ENCODE data around the gene HOXA7. TPM values are rescaled to one million over a fixed set of nuclear protein-coding genes. Genes with fewer than 3 reads are reported as not detected.

Gene HOXA7
- total RNA-seq, 1 donor from 2014 or later = 1.6 TPM

DNA sequence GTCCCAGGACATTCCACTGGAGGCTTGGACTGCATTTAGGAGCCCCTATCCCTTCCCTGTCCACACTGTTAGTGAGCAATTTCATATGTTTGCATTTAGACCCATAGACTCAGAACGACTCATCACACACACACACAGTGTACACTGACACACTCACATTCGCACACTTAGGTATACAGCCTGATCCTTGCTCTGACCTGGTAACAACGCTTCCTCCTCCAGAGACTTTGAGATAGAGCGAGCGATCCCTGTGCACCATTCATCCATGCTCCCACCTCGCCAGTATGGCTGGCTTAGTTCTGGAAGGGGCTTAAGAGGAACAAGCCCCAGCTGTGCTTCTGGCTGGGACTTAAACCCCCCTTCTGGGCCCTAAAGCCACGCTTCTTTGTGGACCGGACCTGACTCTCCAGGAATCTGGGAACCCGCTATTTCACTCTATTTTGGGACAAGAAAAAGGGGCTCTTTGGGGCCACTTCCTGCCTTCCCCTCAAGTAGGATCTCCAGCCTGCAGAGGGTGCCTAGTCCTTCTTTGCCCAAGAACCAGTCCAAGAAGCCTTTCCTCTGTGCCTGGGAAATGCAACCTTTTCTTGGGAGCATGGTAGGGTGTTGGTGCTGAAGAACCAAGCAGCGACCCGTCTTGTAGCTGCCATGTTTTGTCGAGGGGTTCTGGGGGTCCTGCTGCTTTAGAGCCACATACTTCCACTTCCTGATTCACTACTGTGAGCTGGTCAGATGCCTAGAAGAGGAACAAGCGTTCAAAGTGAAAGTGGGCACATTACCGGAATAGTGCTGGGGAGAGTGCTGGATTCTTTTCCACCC lies 44.5 kb upstream of the HOXA7 start:
- peaks cover 66 to 85% (median 81%) of the 10 kb centered on the region in 3 donors for H3K27me3 ChIP-seq (ENCODE audit: control insufficient read depth in 3 of 3, insufficient read depth in 3 of 3, low read length in 3 of 3)
- peak overlapping the region; percentile 54 to 72 (median 63) for H3K4me3 ChIP-seq (ENCODE audit: low read length in 3 of 3)
- H3K9me3 ChIP-seq (ENCODE audit: control insufficient read depth in 3 of 3, low read length in 3 of 3) = peaks cover 0 to 3% (median 0%) of the 10 kb centered on the region in 3 donors
- H3K4me1 ChIP-seq (ENCODE audit: control insufficient read depth in 3 of 3, insufficient read depth in 3 of 3, low read length in 3 of 3) = peaks cover 26 to 39% (median 26%) of the 10 kb centered on the region in 3 donors
- peak overlapping the region in 1 of 3 donors; percentile 76 for H3K9ac ChIP-seq (ENCODE audit: low read depth in 1 of 3, low read length in 3 of 3)
- no peak overlapping the region for H3K27ac ChIP-seq (ENCODE audit: low read depth, low read length)
- H3K36me3 ChIP-seq (ENCODE audit: control insufficient read depth in 3 of 3, insufficient read depth in 3 of 3, low read length in 3 of 3) = no peaks in the 10 kb centered on the region

DNA sequence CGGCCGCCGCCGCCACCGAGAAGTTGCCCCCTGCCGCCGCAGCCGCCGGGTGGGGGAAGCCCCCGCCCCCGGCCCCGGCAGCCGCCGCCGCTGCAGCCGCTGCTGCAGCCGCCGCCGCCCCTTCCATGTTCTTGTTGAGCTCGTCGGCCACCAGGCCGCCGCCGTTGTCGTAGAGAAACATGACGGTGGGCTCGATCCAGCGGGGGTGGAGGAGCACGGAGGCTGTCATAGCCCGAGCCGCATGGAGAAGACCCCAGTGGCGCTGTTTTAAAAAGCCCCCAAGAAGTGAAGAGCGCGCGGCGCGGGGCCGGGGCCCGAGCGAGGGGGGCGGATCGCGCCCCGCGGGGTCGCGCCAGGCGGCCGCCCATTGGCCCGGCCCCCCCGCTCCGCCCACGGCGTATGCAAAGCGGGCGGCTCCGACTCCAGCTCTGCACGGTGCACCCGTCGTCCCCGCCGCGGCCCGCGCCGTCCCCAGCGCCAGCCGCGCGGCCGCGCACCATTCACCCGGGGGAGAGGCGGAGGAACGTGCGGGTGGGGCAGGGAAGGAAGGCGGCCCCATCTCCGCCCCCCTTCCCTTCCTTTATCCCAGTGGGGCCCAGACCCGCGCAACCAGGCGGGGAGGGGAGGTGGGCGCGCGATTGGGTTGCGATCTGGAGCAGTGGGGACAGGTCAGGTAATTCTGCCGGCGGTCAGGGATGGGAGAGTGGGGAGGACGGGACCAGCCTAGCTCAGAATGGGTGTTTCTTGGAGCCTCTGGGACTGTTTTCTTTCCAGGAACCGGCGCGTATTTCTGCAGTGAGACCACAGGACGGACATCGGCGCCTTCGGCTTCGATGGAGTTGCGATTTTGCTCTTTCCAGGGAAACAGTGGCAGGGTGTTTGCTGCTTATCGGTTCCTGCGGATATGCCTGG lies 43.6 kb upstream of the HOXA7 start, which contains the start of gene HOXA13:
TSS of gene HOXA13 (minus strand) at position 243 of the 912 bp plus-strand sequence. CDS start at position 229, 14 bp downstream.
- H3K27me3 ChIP-seq (ENCODE audit: control insufficient read depth in 3 of 3, insufficient read depth in 3 of 3, low read length in 3 of 3) = peaks cover 58 to 83% (median 75%) of the 10 kb centered on the region in 3 donors
- H3K9ac ChIP-seq (ENCODE audit: low read depth in 1 of 3, low read length in 3 of 3) = peak within 1 kb of the TSS in 2 of 3 donors; percentile 62 to 85
- peaks cover 21 to 31% (median 21%) of the 10 kb centered on the region in 3 donors for H3K4me1 ChIP-seq (ENCODE audit: control insufficient read depth in 3 of 3, insufficient read depth in 3 of 3, low read length in 3 of 3)
- no peak within 1 kb of the TSS for H3K27ac ChIP-seq (ENCODE audit: low read depth, low read length)
- H3K36me3 ChIP-seq (ENCODE audit: control insufficient read depth in 3 of 3, insufficient read depth in 3 of 3, low read length in 3 of 3) = no peaks in the 10 kb centered on the region
- peaks cover 0 to 3% (median 0%) of the 10 kb centered on the region in 3 donors for H3K9me3 ChIP-seq (ENCODE audit: control insufficient read depth in 3 of 3, low read length in 3 of 3)
- H3K4me3 ChIP-seq (ENCODE audit: low read length in 3 of 3) = peak within 1 kb of the TSS; percentile 54 to 75 (median 67)

DNA sequence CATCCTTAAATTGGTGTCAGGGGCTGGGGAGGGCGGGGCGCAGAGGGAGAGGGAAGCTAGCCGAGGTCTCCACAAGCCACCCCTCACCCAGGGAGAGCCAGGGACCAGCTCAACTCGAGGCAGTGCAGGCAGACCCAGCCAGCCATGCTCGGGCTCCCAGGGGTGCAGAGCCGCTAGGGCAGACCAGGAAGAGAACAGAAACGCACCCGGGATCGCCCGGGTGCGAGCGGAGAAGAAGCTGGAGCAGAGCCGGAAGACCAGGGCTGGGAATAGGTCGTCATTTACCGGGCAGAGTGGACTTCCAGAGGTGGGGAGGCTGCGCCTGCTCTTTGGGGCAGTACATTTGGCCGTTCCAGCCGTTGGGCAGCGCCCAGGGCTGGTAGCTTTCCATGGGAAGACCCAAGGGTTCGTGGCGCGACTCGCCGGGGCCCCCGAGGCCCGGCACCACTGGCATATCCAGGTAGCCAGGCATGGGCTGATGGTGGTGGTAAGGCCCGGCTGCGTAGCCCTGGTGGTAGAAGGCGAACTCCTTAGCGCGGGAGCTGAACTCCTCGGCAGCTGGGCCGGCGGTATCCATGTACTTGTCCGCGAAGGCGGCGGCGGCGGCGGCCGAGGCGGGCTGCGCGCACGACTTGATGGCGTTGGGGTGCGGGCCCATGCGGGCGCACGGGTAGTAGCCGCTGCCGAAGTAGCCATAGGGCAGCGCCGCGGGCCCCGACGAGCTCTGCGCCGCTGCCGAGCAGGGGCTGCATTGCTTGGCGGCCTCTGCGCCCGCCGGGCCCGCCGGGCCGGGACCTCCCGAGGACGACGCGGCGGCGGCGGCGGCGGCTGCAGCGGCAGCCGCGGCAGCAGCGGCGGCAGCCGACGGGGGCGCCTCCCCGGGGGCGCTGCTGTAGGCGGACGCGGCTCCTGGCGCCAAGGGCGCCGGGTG lies 42.7 kb upstream of the HOXA7 start:
- Histone ChIP-seq H3K4me1 (ENCODE audit: control insufficient read depth in 3 of 3, insufficient read depth in 3 of 3, low read length in 3 of 3) (peaks cover 14 to 24% (median 16%) of the 10 kb centered on the region in 3 donors), H3K27me3 (ENCODE audit: control insufficient read depth in 3 of 3, insufficient read depth in 3 of 3, low read length in 3 of 3) (peaks cover 50 to 82% (median 72%) of the 10 kb centered on the region in 3 donors), H3K36me3 (ENCODE audit: control insufficient read depth in 3 of 3, insufficient read depth in 3 of 3, low read length in 3 of 3) (no peaks in the 10 kb centered on the region), H3K9ac (ENCODE audit: low read depth in 1 of 3, low read length in 3 of 3) (peak overlapping the region in 1 of 3 donors; percentile 85), H3K9me3 (ENCODE audit: control insufficient read depth in 3 of 3, low read length in 3 of 3) (peaks cover 0 to 3% (median 0%) of the 10 kb centered on the region in 3 donors), H3K27ac (ENCODE audit: low read depth, low read length) (no peak overlapping the region), H3K4me3 (ENCODE audit: low read length in 3 of 3) (peak overlapping the region; percentile 23 to 75 (median 67))

DNA sequence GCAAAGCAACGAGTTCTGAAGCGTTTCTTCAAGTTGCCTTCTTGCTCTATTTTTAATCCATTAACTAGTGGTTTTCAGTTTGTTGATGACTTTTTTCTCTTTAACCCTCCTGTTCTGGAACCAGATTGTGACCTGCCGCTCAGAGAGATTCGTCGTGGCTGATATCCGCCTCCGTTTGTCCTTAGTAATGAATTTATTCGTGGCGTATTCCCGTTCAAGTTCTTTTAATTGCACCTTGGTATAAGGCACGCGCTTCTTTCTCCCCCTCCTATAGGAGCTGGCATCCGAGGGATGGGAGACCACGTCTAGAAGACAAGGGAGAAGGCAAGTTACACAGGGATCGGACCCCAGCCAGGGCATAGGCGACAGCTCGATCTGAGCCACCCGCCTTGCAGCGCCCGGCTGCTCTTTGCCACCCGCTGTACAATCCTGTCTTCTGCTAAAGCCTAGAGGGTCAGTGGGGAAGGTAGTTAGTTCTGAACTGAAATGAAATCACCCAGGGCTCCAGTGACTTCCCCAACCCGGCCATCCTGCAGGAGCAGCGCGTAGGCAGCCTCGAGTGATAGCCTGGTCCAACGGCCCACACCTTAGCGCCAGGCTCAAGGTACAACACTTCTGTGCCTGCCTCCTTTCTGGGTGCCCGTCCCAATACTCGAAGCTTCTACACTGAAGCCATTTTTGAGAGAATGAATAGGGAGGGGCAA lies 41.8 kb upstream of the HOXA7 start:
- H3K4me3 ChIP-seq (ENCODE audit: low read length in 3 of 3) = peak overlapping the region in 2 of 3 donors; percentile 67 to 75
- H3K27ac ChIP-seq (ENCODE audit: low read depth, low read length) = no peak overlapping the region
- H3K36me3 ChIP-seq (ENCODE audit: control insufficient read depth in 3 of 3, insufficient read depth in 3 of 3, low read length in 3 of 3) = no peaks in the 10 kb centered on the region
- peaks cover 14 to 24% (median 20%) of the 10 kb centered on the region in 3 donors for H3K4me1 ChIP-seq (ENCODE audit: control insufficient read depth in 3 of 3, insufficient read depth in 3 of 3, low read length in 3 of 3)
- peaks cover 47 to 82% (median 69%) of the 10 kb centered on the region in 3 donors for H3K27me3 ChIP-seq (ENCODE audit: control insufficient read depth in 3 of 3, insufficient read depth in 3 of 3, low read length in 3 of 3)
- peaks cover 0 to 3% (median 0%) of the 10 kb centered on the region in 3 donors for H3K9me3 ChIP-seq (ENCODE audit: control insufficient read depth in 3 of 3, low read length in 3 of 3)
- H3K9ac ChIP-seq (ENCODE audit: low read depth in 1 of 3, low read length in 3 of 3) = peak overlapping the region in 1 of 3 donors; percentile 85

DNA sequence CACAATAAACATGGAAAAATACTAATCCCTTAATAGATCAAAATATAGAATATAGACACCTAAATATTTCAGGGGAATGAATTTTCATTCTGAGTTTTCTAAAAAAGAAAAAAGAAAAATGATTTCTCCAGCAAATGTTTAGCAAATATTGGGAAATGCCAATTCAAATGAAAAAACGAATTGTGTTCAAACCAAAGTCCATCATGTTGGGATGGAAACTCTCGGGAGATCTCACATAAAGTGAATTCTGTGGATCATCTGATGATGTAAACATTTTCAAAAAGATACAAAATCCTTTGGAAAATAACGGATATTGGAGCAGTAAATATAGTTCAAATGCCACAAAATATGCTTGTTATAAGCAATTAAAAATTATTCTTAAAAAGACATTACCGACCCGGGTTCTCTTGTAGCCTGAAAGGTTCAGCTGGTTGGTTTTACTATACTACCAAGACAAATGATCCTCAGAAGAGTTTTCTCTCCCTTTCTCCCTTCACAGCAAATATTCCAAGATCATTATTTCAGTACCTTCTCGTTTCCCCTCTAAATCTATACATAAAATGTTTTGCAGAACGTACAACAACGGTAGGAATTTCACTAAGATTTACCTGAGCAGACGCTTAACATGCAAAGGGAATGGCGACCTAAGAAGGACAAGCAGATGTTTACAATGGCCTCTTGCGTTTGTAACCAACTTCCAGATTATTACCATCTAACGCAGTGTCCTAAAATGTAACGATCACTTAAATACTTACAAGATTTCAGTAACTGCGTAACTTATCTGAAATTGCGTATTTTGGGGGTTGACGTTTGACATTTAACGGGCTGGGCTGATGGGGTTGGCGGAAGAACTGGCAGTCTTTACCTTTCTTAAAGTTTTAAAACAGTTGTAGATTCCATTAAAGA lies 40.9 kb upstream of the HOXA7 start:
- Histone ChIP-seq H3K27me3 (ENCODE audit: control insufficient read depth in 3 of 3, insufficient read depth in 3 of 3, low read length in 3 of 3) (peaks cover 40 to 82% (median 60%) of the 10 kb centered on the region in 3 donors), H3K36me3 (ENCODE audit: control insufficient read depth in 3 of 3, insufficient read depth in 3 of 3, low read length in 3 of 3) (no peaks in the 10 kb centered on the region), H3K9me3 (ENCODE audit: control insufficient read depth in 3 of 3, low read length in 3 of 3) (peaks cover 0 to 3% (median 0%) of the 10 kb centered on the region in 3 donors), H3K4me3 (ENCODE audit: low read length in 3 of 3) (peak overlapping the region in 1 of 3 donors; percentile 75), H3K4me1 (ENCODE audit: control insufficient read depth in 3 of 3, insufficient read depth in 3 of 3, low read length in 3 of 3) (peaks cover 14 to 27% (median 24%) of the 10 kb centered on the region in 3 donors), H3K27ac (ENCODE audit: low read depth, low read length) (no peak overlapping the region), H3K9ac (ENCODE audit: low read depth in 1 of 3, low read length in 3 of 3) (no peak overlapping the region)

DNA sequence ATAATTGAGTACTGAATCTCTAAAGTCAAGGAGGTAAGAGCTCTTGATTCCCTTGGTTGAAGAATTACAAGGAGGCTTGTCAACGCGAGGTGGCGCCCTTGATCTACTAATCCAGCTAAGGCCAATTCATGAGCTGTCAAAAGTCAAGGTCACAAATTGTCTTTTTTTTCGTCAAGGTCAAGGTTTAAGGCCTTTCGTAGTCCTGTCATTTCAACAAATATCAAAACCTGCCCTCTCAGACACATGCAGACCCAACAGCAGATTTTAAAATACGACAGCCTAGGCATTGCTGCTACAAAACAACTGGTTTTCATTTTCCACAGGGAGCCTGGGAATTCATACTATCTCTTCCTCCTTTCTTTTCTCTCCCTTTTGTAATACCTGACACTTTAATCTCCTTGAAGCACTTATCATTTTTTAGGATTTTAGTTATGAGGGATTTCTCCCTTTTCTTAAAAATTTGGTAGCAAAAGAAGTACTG lies 39.9 kb upstream of the HOXA7 start:
- peaks cover 38 to 82% (median 54%) of the 10 kb centered on the region in 3 donors for H3K27me3 ChIP-seq (ENCODE audit: control insufficient read depth in 3 of 3, insufficient read depth in 3 of 3, low read length in 3 of 3)
- peak overlapping the region in 1 of 3 donors; percentile 42 for H3K9ac ChIP-seq (ENCODE audit: low read depth in 1 of 3, low read length in 3 of 3)
- H3K9me3 ChIP-seq (ENCODE audit: control insufficient read depth in 3 of 3, low read length in 3 of 3) = peaks cover 0 to 3% (median 0%) of the 10 kb centered on the region in 3 donors
- H3K27ac ChIP-seq (ENCODE audit: low read depth, low read length) = no peak overlapping the region
- peaks cover 14 to 30% (median 24%) of the 10 kb centered on the region in 3 donors for H3K4me1 ChIP-seq (ENCODE audit: control insufficient read depth in 3 of 3, insufficient read depth in 3 of 3, low read length in 3 of 3)
- no peaks in the 10 kb centered on the region for H3K36me3 ChIP-seq (ENCODE audit: control insufficient read depth in 3 of 3, insufficient read depth in 3 of 3, low read length in 3 of 3)
- H3K4me3 ChIP-seq (ENCODE audit: low read length in 3 of 3) = peak overlapping the region in 1 of 3 donors; percentile 25

DNA sequence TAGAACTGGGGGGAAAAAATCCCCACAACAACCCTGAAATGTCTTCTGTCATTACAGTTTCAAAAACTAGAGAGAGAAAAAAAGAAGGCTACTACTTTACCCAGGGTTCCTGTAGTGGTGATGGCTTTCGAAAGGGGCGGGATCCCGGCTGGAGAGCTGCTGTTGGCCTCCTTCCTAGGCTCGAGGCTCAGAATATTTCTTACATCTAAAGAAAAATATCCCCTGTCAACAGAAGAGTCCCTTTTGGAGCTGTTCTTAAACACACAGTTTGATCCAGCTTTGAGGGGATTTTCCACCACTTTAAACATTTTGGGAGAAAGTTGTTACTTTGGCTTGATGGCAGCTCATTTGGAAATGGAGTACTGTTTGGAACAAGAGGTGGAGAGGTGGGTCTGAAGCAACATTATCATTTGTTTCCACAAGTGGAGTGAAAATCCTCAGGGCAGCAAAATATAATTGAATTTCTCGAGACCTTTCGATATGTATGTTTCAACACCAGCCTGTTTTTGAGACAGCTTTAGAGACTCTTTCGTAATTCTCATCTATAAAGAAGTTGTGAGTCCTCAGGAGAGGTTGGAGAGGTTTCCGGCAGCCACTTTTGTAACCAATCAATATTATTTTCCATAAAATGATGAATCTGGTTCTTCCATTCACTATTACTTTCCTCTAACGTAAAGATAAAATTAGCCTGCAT lies 38.4 kb upstream of the HOXA7 start:
- H3K27me3 ChIP-seq (ENCODE audit: control insufficient read depth in 3 of 3, insufficient read depth in 3 of 3, low read length in 3 of 3) = peaks cover 30 to 70% (median 46%) of the 10 kb centered on the region in 3 donors
- no peak overlapping the region for H3K9ac ChIP-seq (ENCODE audit: low read depth in 1 of 3, low read length in 3 of 3)

More for the DNA sequence above, 38.4 kb upstream of the HOXA7 start:
- H3K9me3 ChIP-seq (ENCODE audit: control insufficient read depth in 3 of 3, low read length in 3 of 3) = peaks cover 0 to 3% (median 0%) of the 10 kb centered on the region in 3 donors
- no peak overlapping the region for H3K27ac ChIP-seq (ENCODE audit: low read depth, low read length)
- peaks cover 5 to 29% (median 14%) of the 10 kb centered on the region in 3 donors for H3K4me1 ChIP-seq (ENCODE audit: control insufficient read depth in 3 of 3, insufficient read depth in 3 of 3, low read length in 3 of 3)
- no peak overlapping the region for H3K4me3 ChIP-seq (ENCODE audit: low read length in 3 of 3)
- no peaks in the 10 kb centered on the region for H3K36me3 ChIP-seq (ENCODE audit: control insufficient read depth in 3 of 3, insufficient read depth in 3 of 3, low read length in 3 of 3)
